HG02943 (cell line): ENCODE results near the gene NEDD4L.

Source experiments
- ATAC-seq: cut with Tn5 transposase; IDR thresholded peaks from one replicate; pipeline ENCODE4 v1.9.1; 2021; ENCODE audit warnings: mild to moderate bottlenecking, low read depth, moderate library complexity; ENCODE audit not compliant: unreplicated experiment

NEDD4L gene

DNA sequence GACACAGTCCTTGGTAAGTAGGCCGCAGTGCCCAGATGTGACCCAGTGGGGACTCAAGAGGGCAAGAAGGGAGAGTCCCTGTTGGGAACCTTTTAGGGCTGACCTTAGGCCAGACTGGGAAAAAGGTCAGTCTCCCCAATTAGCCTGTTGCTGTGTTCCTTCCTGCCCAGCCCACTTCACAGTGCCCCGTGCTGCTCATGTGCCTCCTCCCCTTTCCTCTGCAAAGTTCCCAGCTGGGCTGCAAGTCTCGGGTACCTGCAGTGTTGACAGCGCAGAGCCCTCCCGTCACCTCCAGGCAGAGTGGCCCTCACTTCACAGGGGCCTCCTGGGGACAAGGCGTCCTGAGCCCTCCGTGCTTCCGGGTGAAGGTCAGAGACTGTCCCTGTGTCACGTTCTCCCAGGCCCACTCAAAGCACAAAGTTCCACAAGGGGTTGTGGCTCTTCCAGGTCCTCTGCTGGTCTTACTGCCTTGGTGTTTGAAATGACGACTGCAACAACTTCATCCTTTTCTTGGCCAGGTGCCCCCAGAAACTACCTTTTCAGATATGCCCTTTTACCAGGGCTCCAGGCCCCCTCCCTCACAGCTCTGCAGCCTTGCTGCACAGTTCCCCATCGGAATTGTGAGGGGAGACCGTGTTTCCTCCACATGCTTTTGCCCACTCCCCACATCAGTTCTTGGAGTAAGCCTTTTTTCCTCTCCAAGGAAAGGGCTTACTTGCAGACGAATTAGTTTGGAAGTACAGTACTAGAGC, 359.1 kb downstream of the NEDD4L start:
- no peak for ATAC-seq

DNA sequence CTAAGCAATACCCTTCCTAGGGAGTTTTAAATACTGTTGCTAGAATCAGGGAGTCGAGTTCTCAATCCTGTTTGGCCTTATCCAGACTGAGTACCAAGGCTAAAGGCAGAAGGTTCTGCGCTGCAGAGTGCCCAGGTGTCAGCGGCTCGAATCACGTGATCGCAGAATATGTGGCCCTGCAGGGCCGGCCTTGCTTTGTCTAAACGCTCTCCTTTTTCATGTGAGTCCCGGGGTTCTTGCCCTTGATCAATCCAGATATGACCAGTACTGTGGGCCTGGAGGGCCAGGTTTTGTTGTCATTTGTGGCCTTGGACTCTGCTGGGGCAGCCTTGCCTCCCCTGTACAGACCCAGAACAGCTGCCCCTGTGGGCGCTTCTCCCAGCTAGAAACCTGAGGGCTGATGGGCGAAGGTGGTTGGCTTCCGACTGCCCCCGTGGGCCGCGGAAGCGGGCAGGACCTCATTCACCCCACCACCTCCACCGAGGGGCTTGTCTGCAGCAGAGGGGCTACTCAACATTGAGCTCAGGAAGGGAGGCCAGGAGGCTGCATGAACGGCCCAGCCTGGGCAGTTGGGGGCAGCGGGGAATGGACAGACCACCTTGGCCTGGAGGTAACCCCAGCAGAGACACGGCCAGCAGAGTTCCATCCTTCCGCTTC, 359.9 kb downstream of the NEDD4L start:
- no peak for ATAC-seq

DNA sequence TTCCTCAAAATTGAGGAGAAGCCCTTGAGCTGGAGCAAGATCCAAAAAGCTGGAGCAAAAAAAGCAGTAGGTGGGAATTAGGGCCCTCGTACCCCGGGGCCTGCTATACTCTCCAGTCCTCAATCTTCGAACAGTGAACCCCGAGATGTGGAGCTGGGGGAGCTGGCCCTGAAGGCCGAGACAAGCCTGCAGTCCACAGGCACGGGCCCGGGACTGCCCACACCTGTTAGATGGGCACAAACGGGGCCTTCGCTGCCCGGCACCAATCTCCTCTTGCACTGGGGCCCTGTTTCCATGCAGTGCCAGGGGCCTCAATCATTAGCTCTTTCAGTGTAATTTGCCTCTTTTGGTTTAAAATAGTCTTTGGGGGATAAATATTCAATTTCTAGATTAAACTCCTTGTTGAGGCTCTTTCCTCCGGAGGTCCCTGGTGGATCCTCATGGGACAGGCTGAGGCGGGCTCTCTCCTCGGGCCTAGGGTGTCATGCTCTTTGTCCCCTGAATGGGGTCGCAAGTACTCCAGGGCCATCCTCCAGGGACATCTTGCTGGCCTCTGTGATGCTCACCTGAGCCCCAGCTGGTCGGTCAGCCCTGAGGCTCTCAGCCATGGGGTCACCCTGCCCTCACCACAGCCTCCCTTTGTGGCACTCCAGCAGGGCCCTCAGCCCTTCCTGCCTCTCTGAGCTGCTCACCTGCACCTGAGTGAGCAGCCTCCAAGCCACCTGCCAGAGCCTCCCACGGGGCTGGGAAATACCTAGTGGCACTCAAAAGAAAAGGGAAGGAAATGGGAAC, 361.3 kb downstream of the NEDD4L start:
- no peak for ATAC-seq

DNA sequence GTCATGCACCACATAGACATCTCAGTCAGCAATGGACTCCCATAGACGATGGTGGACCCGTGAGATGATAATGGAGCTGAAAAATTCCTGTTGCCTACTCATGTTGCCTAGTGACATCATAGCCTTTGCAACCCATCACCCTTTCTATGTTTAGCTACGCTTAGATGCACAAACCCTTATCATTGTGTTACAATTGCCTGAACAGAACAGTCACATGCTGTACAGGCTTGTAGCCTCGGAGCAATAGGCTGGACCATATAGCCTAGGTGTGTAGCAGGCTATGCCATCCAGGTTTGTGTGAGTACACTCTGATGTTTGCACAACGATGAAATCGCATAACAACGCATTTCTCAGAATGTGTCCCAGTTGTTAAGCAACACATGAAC, 363.2 kb downstream of the NEDD4L start:
- ATAC-seq, result no peak

DNA sequence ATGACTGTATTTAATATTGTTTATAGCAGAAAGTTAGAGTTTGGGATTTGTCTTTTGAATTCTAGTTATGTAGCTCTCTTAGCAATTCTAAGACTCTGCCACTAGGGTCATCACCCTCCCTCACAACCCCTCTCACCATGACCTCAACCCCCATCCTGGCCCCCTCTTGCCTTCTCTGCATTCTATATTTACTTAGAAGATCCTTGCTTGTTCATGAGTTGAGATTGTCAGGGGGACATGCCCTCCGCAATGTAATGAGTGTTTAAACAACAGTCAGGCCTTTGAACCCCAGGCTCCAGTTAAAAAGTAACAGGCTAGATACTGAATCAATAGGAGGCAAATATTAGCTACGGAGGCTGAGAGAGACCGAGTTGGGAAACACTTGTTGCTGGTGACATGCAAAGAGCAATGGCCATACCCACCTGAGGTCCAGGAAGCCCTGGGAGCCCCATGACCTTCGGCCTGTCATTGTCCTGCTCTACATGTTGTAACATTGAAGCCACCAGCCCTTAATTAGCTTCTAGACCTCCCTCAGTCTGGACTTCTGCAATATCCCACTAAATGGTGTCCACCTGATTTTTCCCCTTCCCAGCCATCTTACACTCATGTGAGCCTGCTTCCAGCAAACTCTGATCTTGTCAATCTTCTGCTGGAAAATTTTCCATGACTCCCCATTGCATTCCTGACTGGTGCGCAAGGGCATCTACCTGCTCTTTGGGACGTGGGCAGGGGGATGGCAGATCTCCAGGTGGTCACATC, 363.8 kb downstream of the NEDD4L start:
- ATAC-seq, result no peak

DNA sequence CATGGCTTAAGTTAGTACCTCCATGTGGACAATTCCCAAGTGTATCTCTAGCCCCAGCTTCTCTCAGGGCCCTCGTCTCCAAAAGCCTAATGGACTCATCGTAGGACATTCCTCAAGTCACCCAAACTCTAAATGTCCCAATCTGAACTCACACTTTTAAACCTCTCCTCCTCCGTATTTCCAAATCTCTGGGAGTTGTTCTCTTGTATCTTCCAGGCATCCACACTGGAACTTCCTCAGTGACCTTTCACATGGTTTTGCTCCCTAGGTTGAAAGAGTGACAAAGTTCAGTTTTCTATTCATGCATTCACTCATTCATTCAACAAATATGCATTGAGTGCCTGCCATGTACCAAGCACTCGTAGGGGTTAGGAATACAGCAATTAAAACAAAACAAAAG, 364.6 kb downstream of the NEDD4L start:
- no peak for ATAC-seq

DNA sequence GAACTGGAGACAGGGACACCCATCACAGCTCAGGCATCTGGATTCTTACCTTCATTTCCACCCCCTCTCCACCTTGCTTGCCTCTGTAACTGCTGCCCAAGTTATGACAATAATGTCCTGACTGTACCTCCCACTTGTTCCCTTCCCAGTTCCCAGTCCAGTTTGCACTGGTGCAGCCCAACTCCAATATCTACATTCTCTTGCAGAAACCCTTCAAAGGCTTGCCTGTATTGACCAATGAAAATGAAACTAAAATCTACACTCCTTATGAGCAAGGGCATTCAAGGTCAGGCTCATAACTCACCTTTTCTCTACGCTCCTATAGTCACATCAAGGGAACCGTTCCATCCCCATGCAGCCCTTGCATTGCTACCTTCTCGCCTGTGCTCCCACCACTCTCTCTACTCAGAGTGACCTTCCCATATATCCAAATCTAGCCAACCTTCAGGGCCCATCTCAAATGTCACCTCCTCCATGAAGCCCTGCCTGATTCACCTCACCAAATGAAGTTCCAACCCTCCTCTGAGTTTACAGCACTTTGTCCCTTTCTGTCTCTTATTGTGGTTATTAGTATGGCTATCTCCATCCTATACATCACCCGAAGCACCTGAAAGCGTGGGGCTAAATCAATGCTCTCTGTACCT, 365.9 kb downstream of the NEDD4L start:
- no peak for ATAC-seq

DNA sequence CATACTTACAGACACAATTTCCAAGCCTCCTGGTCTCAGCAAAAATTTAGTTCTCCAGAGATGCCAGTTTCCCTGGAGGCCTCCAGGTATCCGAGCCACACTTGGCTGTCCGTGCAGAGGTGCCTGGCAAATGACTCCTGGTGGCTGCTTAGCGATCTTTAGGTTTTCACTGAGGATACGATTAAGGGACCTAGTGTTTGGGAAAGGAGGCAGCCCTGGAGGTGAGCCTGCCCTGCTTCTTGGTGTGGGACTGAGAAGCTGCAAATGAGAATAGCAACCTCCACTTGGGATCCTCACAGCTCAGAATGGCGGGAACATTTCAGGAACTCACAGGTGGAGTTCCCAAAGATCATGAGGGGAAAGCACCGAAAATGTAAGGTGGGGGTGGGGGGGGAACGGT, 367.3 kb downstream of the NEDD4L start:
- no peak for ATAC-seq

DNA sequence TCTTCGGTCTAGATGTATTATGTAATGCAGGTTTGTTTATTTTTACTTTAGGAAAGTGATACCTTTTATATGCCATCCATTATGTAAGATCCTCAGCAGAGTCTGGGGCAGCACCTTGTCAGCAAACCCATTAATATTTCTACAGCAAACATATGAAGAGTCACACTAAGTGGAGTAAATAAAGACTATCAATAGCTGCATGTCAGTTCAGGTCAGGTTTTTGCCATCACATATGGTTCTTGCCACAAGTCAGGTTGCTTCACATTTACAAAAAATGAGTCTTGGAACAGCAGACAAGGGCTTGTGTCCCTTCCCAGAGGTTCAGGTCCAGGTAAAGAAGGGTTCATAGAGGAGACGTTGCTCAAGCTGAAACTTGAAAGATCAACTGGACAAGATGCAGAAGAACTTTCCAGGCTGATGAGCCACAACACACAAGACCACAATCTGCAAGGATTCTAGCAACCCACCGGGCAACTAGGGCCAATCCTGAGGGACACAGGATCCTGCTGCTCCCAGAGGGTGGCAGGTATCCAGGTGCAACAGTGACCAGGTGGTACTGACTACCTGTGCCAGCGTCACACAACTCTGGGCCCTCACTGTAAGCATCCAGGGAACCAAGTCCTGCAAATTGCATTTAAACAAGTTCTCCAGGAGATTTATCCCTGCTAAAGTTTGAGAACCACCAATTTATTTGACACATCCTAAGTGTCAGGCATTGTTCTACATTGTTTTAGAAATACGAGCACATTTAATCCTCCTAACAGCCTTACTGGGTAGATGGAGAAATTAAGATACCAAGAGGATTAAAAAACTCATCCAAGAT, 369.0 kb downstream of the NEDD4L start:
- no peak for ATAC-seq

DNA sequence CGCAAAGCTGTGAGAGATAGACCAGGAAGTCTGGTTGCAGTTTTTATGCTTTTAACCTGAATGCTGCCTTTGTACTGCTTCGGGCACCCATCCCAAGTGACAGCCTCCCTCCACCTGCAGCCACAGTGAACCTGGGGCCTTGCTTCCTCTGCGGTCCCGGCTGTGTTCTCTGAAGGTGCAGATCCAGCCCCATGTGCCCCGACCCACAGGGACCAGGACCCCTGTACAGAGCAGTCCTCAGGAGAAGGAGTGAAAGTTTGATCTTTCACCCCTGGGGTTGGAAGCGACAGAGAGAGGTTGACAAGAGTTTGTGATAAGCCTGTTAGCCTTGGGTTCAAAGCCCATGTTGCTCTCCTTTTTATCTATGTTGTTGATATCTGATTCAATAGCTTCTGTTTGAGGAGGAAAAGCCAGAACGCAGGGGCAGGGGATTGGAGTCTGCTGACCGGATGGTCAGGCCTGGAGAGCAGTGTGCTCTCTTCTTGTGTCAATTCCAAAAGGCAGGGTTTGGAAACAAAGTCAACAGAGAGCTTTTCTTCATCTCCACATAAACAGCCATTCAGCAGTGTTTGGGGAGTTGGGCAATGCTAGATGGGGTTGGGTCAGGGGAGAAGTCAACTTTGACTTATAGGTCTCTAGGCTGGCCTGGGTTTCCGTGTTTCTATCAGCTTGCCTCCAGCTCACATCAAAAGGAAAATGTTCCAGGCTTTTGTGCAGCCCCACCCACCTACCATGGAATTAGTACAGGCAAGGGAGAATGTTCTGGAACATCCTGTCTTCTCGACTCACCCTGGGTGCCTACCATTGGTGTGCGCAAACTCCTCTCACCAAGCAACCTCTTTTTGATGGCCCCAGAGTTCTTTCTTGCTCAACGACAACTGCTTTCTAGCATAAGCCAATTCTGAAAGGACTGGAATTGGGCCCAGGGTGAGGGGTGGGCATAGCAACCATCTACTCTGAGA, 369.9 kb downstream of the NEDD4L start:
- no peak for ATAC-seq

DNA sequence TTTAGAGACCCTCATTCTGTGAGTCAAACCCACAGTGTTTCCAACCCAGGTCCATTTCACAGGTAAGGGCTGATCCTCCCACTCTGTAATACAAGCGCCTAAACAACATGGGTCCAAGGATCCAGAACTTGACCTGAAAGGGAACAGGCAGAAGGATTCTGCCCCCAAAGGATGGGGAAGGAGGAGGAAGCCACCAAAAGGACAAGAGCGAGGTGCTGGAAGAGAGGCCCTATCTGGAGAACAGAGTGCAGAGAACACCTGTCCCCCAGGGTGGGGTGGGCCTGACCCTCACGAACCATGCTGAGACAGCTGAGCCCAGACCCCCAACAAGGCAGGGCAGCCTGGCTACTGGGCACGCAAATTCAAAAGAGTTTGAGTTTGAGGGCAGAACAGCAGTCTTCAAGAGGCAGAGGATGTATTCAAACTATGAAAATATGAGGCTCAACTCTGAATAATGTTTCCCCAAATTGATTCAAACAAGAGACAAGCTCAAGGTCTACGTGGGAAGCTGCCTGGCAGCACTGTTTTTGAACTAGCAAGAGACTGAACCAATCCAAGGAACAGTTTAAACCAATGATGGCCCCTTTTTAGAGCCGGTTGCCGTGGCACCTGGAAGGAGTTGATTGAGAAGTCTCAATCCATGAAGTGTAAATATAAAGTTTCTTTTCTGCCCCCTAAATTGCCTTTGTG, 372.1 kb downstream of the NEDD4L start:
- no peak for ATAC-seq

DNA sequence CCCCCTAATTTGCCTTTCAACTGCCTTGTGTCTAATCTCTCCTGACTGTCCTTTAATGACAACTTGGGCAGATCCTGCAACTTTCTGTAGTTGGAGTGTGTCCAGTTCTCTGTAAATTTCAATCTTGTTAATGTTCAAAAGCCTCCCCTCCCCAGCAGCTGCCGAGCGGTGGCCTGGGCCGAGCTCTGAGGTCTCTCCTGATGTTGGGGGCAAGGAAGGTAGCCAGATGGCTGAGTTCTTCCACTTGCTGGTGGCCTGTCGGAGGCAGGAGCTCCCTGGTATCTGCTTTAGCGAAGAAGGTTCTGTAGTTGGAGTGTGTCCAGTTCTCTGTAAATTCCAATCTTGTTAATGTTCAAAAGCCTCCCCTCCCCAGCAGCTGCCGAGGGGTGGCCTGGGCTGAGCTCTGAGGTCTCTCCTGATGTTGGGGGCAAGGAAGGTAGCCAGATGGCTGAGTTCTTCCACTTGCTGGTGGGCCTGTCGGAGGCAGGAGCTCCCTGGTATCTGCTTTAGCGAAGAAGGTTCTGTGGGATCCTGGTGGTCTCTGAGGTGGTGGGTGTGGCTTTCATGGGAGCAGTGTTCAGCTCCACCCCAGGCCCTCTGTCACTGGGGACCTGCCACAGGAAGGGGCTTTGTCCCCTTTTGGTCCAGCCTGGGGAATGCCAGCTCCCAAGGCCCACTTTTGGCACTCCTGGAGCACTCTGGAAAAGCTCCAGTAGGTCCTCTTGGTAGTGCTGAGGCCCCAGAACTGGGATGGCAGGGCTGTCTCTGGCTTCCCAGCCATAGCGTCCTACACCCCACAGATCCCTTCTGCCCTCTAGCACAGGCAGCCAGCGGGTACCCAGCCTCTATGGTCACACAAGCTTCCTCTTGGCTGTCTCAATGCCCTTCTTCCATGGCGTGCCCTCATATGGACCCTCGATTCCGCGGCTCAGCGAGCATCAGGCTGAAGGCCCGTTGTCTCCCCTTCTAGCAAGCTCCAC, 373.0 kb downstream of the NEDD4L start:
- ATAC-seq, result no peak

DNA sequence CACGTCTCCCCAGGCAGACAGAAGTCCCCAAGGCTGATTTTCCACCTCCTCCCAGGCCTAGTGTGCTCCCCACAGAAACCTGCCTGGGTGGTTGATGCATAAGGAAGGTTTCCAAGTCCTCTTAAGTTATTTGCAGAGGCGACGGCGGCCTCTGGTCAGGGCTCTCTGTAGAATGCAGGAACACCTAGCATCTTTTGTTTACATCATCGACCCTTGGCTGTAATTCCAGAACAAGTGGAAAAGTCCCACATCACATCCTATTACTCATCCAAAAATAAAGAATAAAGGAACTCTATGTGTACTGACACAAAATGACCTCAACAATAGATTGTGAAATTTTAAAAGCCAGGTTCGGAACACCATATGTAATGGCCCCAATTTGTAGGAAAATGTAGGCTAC, 373.7 kb downstream of the NEDD4L start:
- ATAC-seq, result no peak

DNA sequence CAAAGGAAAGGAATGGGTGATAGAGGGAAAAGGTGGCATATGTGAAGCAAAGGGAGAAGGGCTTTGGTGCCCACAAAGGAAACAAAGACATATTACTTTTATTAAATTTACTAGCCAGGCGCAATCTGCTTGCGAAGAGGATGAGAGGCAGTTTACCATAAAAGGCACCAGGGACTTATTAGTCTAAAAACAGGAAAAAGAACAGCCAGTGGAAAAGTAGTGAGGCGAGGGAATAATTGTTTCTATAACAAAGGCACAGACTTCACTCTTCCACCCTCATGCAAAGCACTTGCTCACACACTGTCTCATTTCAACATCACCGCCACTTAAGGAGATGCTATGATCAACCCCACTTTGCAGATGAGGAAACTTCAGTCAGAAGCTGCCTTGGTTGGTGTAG, 374.3 kb downstream of the NEDD4L start:
- ATAC-seq, result no peak

DNA sequence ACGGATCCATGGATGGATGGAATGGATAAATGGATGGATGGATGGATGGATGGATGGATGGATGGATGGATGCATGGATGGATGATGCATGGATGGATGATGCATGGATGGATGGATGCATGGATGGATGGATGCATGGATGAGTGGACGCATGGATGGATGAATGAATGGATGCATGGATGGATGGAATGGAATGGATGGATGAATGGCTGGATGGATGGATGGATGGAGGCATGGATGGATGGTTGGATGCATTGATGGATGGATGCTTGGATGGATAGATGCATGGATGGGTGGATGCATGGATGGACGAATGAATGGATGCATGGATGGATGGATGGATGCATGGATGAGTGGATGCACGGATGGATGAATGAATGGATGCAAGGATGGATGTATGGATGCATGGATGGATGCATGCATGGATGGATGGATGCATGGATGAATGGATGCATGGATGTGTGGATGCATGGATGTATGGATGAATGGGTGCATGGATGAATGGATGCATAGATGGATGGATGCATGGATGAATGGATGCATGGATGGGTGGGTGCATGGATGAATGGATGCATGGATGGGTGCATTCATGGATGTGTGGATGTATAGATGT, 375.7 kb downstream of the NEDD4L start:
- no peak for ATAC-seq

DNA sequence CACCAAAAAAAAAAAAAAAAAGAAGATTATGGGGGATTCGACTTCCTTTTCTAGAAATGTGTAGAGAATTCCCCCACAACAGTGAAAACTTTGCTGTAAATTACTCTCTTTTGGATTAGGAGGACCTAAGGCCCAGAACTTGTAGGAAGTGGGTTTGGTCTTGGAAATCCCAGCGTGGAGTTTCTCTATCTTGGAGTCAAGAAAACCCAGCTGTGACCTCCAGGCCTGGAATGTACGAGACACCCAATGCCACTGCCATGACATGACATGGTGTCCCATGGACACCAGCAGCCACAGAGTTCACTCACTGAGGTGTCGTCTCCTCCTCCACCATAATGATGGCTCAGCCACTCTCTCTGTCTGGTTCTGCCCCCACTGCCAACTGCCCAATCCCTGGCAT, 382.6 kb downstream of the NEDD4L start:
- ATAC-seq, result no peak
